A549 (cell line): Measurements from ENCODE around the gene ATP6V1G3. TPM values are rescaled to one million over a fixed set of nuclear protein-coding genes. Genes with fewer than 3 reads are reported as not detected.
"Not testable (repeated sequence)": the region's sequence is repeated elsewhere in the genome, so short reads cannot be mapped to it uniquely, and the experiment has no call there.

Experiments
- ATAC-seq, 2 experiments: fragments of 200-7000 bp in 1 of 2; fragments of >200 bp in 1 of 2; cut with Nextera tagmentation in 1 of 2; cut with Tn5 transposase in 1 of 2; 3 replicates each; pipeline versions ENCODE4 v1.8.0 to v1.9.1; 2018 to 2020; ENCODE audit warnings: mild to moderate bottlenecking in 1 of 2, moderate library complexity in 1 of 2
- CTCF ChIA-PET: fragments of 300-600 bp; sonication (Branson Sonifier 250); formaldehyde crosslinking; extraction: SDS; loops from one replicate; lab custom pipeline; 2021; ENCODE audit warnings: antibody characterized with exemption, inconsistent platforms; lab: Yijun Ruan, JAX
- POLR2A ChIA-PET: fragments of 350-600 bp; formaldehyde crosslinking; extraction: SDS; loops from one replicate; lab custom pipeline; 2021; ENCODE audit warnings: antibody characterized with exemption, inconsistent platforms; lab: Yijun Ruan, JAX
- DNase-seq, 2 experiments: peaks; one replicate each; pipeline versions ENCODE4 v3.0.0 to v3.0.0-alpha.2; 2011 to 2016; ENCODE audit warnings: low read depth in 1 of 2, low spot score in 1 of 2
- FAIRE-seq: peaks from 2 replicates; lab custom pipeline; 2011; peaks lifted over from hg19 to GRCh38; lab: Jason Lieb, UNC
- H3K27ac ChIP-seq, 2 experiments: fragments of >200 bp; sonication (Bioruptor Twin); formaldehyde crosslinking; 3 replicates each; pipeline ENCODE4 v1.5.1; 2016 to 2017
- H3K4me1 ChIP-seq: fragments of >200 bp; sonication (Bioruptor Twin); formaldehyde crosslinking; 3 replicates; pipeline ENCODE4 v1.6.1; 2016
- H3K4me2 ChIP-seq: fragments of >200 bp; sonication (Bioruptor Twin); formaldehyde crosslinking; 3 replicates; pipeline ENCODE4 v1.6.1; 2016
- H3K4me3 ChIP-seq: fragments of >200 bp; sonication (Bioruptor Twin); formaldehyde crosslinking; 3 replicates; pipeline ENCODE4 v1.5.1; 2016
- H3K9me3 ChIP-seq: fragments of >200 bp; sonication (Bioruptor Twin); formaldehyde crosslinking; 3 replicates; pipeline ENCODE4 v1.6.1; 2016
- BCL3 ChIP-seq: fragments of >200 bp; sonication (Bioruptor Twin); formaldehyde crosslinking; IDR thresholded peaks from 3 replicates; pipeline ENCODE4 v1.6.1; 2016
- CBX8 ChIP-seq: fragments of 200-600 bp; sonication (generic); IDR thresholded peaks from 2 replicates; pipeline ENCODE4 v1.6.1; 2016
- CHD4 ChIP-seq: fragments of 200-600 bp; sonication (generic); IDR thresholded peaks from 2 replicates; pipeline ENCODE4 v1.6.1; 2016; ENCODE audit warnings: antibody characterized with exemption, mild to moderate bottlenecking, borderline replicate concordance
- CTCF ChIP-seq: fragments of >200 bp; sonication (Bioruptor Twin); formaldehyde crosslinking; IDR thresholded peaks from 3 replicates; pipeline ENCODE4 v1.5.1; 2016
- EHMT2 ChIP-seq: fragments of 200-600 bp; sonication (generic); IDR thresholded peaks from 2 replicates; pipeline ENCODE4 v1.6.1; 2016; ENCODE audit warnings: antibody characterized with exemption, low read depth, mild to moderate bottlenecking, moderate library complexity
- EP300 ChIP-seq, 2 experiments: fragments of >200 bp; sonication (Bioruptor Twin); formaldehyde crosslinking; IDR thresholded peaks; 2 replicates in 1 of 2; 3 replicates in 1 of 2; pipeline ENCODE4 v1.6.1; 2016 to 2017
- FOSL2 ChIP-seq, 2 experiments: fragments of 450-650 bp in 1 of 2; fragments of >200 bp in 1 of 2; sonication (Bioruptor Twin) in 1 of 2; formaldehyde crosslinking; IDR thresholded peaks; 2 replicates each; pipeline versions ENCODE4 v1.5.0 to v1.6.1; 2016 to 2020; ENCODE audit warnings: mild to moderate bottlenecking in 1 of 2, moderate library complexity in 1 of 2
- HDAC2 ChIP-seq: fragments of 200-600 bp; sonication (generic); IDR thresholded peaks from 2 replicates; pipeline ENCODE4 v1.6.1; 2016
- HMGXB4 ChIP-seq: fragments of 250-450 bp; sonication (Bioruptor Pico); IDR thresholded peaks from 2 replicates; pipeline ENCODE4 v1.5.0; 2021; ENCODE audit warnings: mild to moderate bottlenecking, moderate library complexity, borderline replicate concordance
- MYC ChIP-seq: IDR thresholded peaks from 2 replicates; pipeline ENCODE4 v1.6.1; 2012; ENCODE audit warnings: mild to moderate bottlenecking, inconsistent platforms, low read length, improper control_type of control experiment, borderline replicate concordance
- NFE2L2 ChIP-seq: fragments of 150-350 bp; conservative IDR thresholded peaks from 2 replicates; pipeline ENCODE4 v1.6.1; 2014; ENCODE audit warnings: low read length
- NPAS2 ChIP-seq: fragments of 250-450 bp; sonication (Bioruptor Pico); IDR thresholded peaks from 2 replicates; pipeline ENCODE4 v1.8.0; 2022; ENCODE audit warnings: mild to moderate bottlenecking, moderate library complexity, borderline replicate concordance
- PHF8 ChIP-seq: fragments of 200-600 bp; sonication (generic); IDR thresholded peaks from 2 replicates; pipeline ENCODE4 v1.6.1; 2016; ENCODE audit warnings: low read depth, mild to moderate bottlenecking, antibody characterized with exemption, moderate library complexity, borderline replicate concordance
- POLR2A ChIP-seq: IDR thresholded peaks from 2 replicates; pipeline ENCODE4 v1.6.1; 2012; ENCODE audit warnings: mild to moderate bottlenecking, low read length
- POLR2AphosphoS2 ChIP-seq: conservative IDR thresholded peaks from 2 replicates; pipeline ENCODE4 v1.6.1; 2012; ENCODE audit warnings: low read length, improper control_type of control experiment, inconsistent platforms
- RAD21 ChIP-seq, 2 experiments: fragments of >200 bp in 1 of 2; sonication (Bioruptor Twin) in 1 of 2; formaldehyde crosslinking in 1 of 2; IDR thresholded peaks in 1 of 2; conservative IDR thresholded peaks in 1 of 2; 2 replicates in 1 of 2; 3 replicates in 1 of 2; pipeline ENCODE4 v1.6.1; 2012 to 2018; ENCODE audit warnings: inconsistent platforms in 1 of 2
- RARB ChIP-seq: fragments of 250-450 bp; sonication (Bioruptor Pico); IDR thresholded peaks from 2 replicates; pipeline ENCODE4 v1.8.0; 2021; ENCODE audit warnings: mild to moderate bottlenecking, moderate library complexity
- RFX5 ChIP-seq: fragments of 450-650 bp; IDR thresholded peaks from 2 replicates; pipeline ENCODE4 v1.7.1; 2014; ENCODE audit warnings: antibody characterized with exemption, mild to moderate bottlenecking, moderate library complexity
- TFCP2L1 ChIP-seq: fragments of 250-450 bp; sonication (Bioruptor Pico); IDR thresholded peaks from 2 replicates; pipeline ENCODE4 v1.5.0; 2021; ENCODE audit warnings: mild to moderate bottlenecking
- ZFP36 ChIP-seq: fragments of 450-650 bp; IDR thresholded peaks from 2 replicates; pipeline ENCODE4 v1.6.1; 2014; ENCODE audit warnings: borderline replicate concordance; ENCODE audit not compliant: partially characterized antibody
- WGBS: methylation state at CpG from one replicate; pipeline ENCODE4 v1.1.6; 2017; ENCODE audit errors: missing lambda C conversion rate; 5-methylcytosine and 5-hydroxymethylcytosine counted together
- polyA plus RNA-seq, 4 experiments: library from polyadenylated mRNA; depleted of rRNA in 3 of 4; stranded (reverse); fragments of >200 nt; fragmentation: RNase III in 1 of 4; extraction: RNeasy Plus Mini Kit Qiagen cat#74134 plus additional on column Dnase treatment in 1 of 4; gene quantifications; 2 replicates in 3 of 4; 3 replicates in 1 of 4; pipeline ENCODE4 v1.2.3, GENCODE V29; 2011 to 2017

ATP6V1G3 gene
- polyA plus RNA-seq, 2 of the 4 experiments (the other 2 are of a cell fraction): not detected

GRCh38 chr1:198524127-198524526 is 16.4 kb downstream of the ATP6V1G3 start:
- ATAC-seq, DNase-seq, H3K27ac ChIP-seq, POLR2A ChIA-PET, H3K4me2 ChIP-seq, H3K4me1 ChIP-seq, FAIRE-seq, CTCF ChIA-PET, H3K9me3 ChIP-seq, H3K4me3 ChIP-seq: not testable (repeated sequence)
- 68% methylated on average over 10 of the region's 10 CpGs for WGBS

- ChIA-PET CTCF (no interaction called here), POLR2A (no interaction called here)
- Histone ChIP-seq H3K4me3 (no peak overlapping the region), H3K9me3 (no peaks in the 10 kb centered on the region), H3K4me2 (no peak overlapping the region), H3K4me1 (0 out of 3 replicates have a peak, but pooled peaks cover 2% of the 10 kb centered on the region), H3K27ac (no peak overlapping the region)
- no peak for TF ChIP-seq EP300 (IDR thresholded peaks at IDR 0.05)
- no peak for TF ChIP-seq BCL3
- no peak for TF ChIP-seq HDAC2
- TF ChIP-seq MYC: no peak
- no peak for TF ChIP-seq EHMT2
- no peak for TF ChIP-seq RAD21 (conservative IDR thresholded peaks at IDR 0.05 in 1 of 2, IDR thresholded peaks at IDR 0.05 in 1 of 2)
- no peak for TF ChIP-seq PHF8
- no peak for TF ChIP-seq NFE2L2
- TF ChIP-seq POLR2AphosphoS2: no peak
- TF ChIP-seq POLR2A: no peak
- no peak for TF ChIP-seq RFX5
- TF ChIP-seq NPAS2 (CRISPR knock-in tag): no peak
- no peak for TF ChIP-seq ZFP36
- no peak for TF ChIP-seq CBX8
- TF ChIP-seq CHD4: no peak
- TF ChIP-seq CTCF: no peak
- no peak for TF ChIP-seq HMGXB4 (CRISPR knock-in tag)
- no peak for TF ChIP-seq RARB (CRISPR knock-in tag)
- no peak for TF ChIP-seq FOSL2 (IDR thresholded peaks at IDR 0.05)
- no peak for TF ChIP-seq FOSL2 (CRISPR knock-in tag; IDR thresholded peaks at IDR 0.05)
- TF ChIP-seq TFCP2L1: no peak
- ATAC-seq (no peak), FAIRE-seq (no peak), DNase-seq (no peak)
- WGBS: 53% methylated on average over 2 of the region's 2 CpGs
Measured at GRCh38 chr1:198523182-198523950, 17.1 kb downstream of the ATP6V1G3 start.
